HEK293T (cell line): Measurements from ENCODE around the gene ADAMTS15.

Experiments
- BHLHE40 ChIP-seq: fragments of 450-650 bp; IDR thresholded peaks from 2 replicates; pipeline ENCODE4 v1.6.1; 2016; ENCODE audit warnings: mild to moderate bottlenecking, moderate library complexity, borderline replicate concordance
- ELF4 ChIP-seq: fragments of 450-650 bp; IDR thresholded peaks from 2 replicates; pipeline ENCODE4 v1.6.1; 2017; ENCODE audit warnings: antibody characterized with exemption
- FOXK2 ChIP-seq: fragments of 450-650 bp; IDR thresholded peaks from 2 replicates; pipeline ENCODE4 v1.6.1; 2016; ENCODE audit warnings: mild to moderate bottlenecking
- FOXM1 ChIP-seq: fragments of 450-650 bp; IDR thresholded peaks from 2 replicates; pipeline ENCODE4 v1.6.1; 2017; ENCODE audit warnings: mild to moderate bottlenecking, borderline replicate concordance
- HDGF ChIP-seq: fragments of 450-650 bp; IDR thresholded peaks from 2 replicates; pipeline ENCODE4 v1.6.1; 2017; ENCODE audit warnings: antibody characterized with exemption, borderline replicate concordance
- LEF1 ChIP-seq: fragments of 450-650 bp; IDR thresholded peaks from 2 replicates; pipeline ENCODE4 v1.6.1; 2017; ENCODE audit warnings: mild to moderate bottlenecking, borderline replicate concordance
- NFRKB ChIP-seq: fragments of 450-650 bp; IDR thresholded peaks from 2 replicates; pipeline ENCODE4 v1.6.1; 2016; ENCODE audit warnings: mild to moderate bottlenecking, moderate library complexity

- TF ChIP-seq FOXK2 (no peak), FOXM1 (no peak), LEF1 (no peak), ELF4 (no peak), BHLHE40 (no peak), NFRKB (no peak), HDGF (no peak)
Measured at GRCh38 chr11:130445788-130446187, 2.7 kb upstream of the ADAMTS15 start.
